Measurements from ENCODE around the gene MYO5B. TPM values are rescaled to one million over a fixed set of nuclear protein-coding genes. Genes with fewer than 3 reads are reported as not detected.
"Not testable (repeated sequence)": the region's sequence is repeated elsewhere in the genome, so short reads cannot be mapped to it uniquely, and the experiment has no call there.

MYO5B gene
- polyA plus RNA-seq, 4 donors: 6.2 to 30.2 (median 28.3) TPM

GRCh38 chr18:49845629-49846360 lies 349.2 kb downstream of the MYO5B start:
- DNase-seq (ENCODE audit: low read depth in 4 of 4, low spot score in 3 of 4): no peak

- DNase-seq (ENCODE audit: low read depth in 4 of 4, low spot score in 3 of 4): no peak
Observed at GRCh38 chr18:49844903-49845302, 350.0 kb downstream of the MYO5B start.

GRCh38 chr18:49843778-49844625 lies 350.9 kb downstream of the MYO5B start:
- no peak for DNase-seq (ENCODE audit: low read depth in 4 of 4, low spot score in 3 of 4)

GRCh38 chr18:49843131-49843530 lies 351.8 kb downstream of the MYO5B start:
- no peak for DNase-seq (ENCODE audit: low read depth in 4 of 4, low spot score in 3 of 4)

GRCh38 chr18:49842656-49843055 lies 352.3 kb downstream of the MYO5B start:
- DNase-seq (ENCODE audit: low read depth in 4 of 4, low spot score in 3 of 4): no peak

GRCh38 chr18:49841236-49842217 lies 353.4 kb downstream of the MYO5B start:
- DNase-seq (ENCODE audit: low read depth in 4 of 4, low spot score in 3 of 4): no peak

- DNase-seq (ENCODE audit: low read depth in 4 of 4, low spot score in 3 of 4): no peak
Observed at GRCh38 chr18:49839012-49839411, 355.9 kb downstream of the MYO5B start.

GRCh38 chr18:49838381-49838780 lies 356.6 kb downstream of the MYO5B start:
- no peak for DNase-seq (ENCODE audit: low read depth in 4 of 4, low spot score in 3 of 4)

- DNase-seq (ENCODE audit: low read depth in 4 of 4, low spot score in 3 of 4): no peak
Observed at GRCh38 chr18:49837889-49838288, 357.1 kb downstream of the MYO5B start.

- DNase-seq (ENCODE audit: low read depth in 4 of 4, low spot score in 3 of 4): not testable (repeated sequence)
Observed at GRCh38 chr18:49837316-49837835, 357.6 kb downstream of the MYO5B start.

GRCh38 chr18:49835405-49835804 lies 359.5 kb downstream of the MYO5B start:
- DNase-seq (ENCODE audit: low read depth in 4 of 4, low spot score in 3 of 4): no peak

- no peak for DNase-seq (ENCODE audit: low read depth in 4 of 4, low spot score in 3 of 4)
Observed at GRCh38 chr18:49834258-49834657, 360.7 kb downstream of the MYO5B start.

GRCh38 chr18:49833814-49834213 lies 361.1 kb downstream of the MYO5B start:
- no peak for DNase-seq (ENCODE audit: low read depth in 4 of 4, low spot score in 3 of 4)

GRCh38 chr18:49832221-49832647 lies 362.7 kb downstream of the MYO5B start:
- DNase-seq (ENCODE audit: low read depth in 4 of 4, low spot score in 3 of 4): no peak

GRCh38 chr18:49827996-49828395 lies 367.0 kb downstream of the MYO5B start:
- no peak for DNase-seq (ENCODE audit: low read depth in 4 of 4, low spot score in 3 of 4)

- no peak for DNase-seq (ENCODE audit: low read depth in 4 of 4, low spot score in 3 of 4)
Observed at GRCh38 chr18:49819823-49820671, 374.9 kb downstream of the MYO5B start.

GRCh38 chr18:49819071-49819662 lies 375.8 kb downstream of the MYO5B start:
- no peak for DNase-seq (ENCODE audit: low read depth in 4 of 4, low spot score in 3 of 4)

- no peak for DNase-seq (ENCODE audit: low read depth in 4 of 4, low spot score in 3 of 4)
Observed at GRCh38 chr18:49817947-49818346, 377.0 kb downstream of the MYO5B start.

- no peak for DNase-seq (ENCODE audit: low read depth in 4 of 4, low spot score in 3 of 4)
Observed at GRCh38 chr18:49815927-49816326, 379.0 kb downstream of the MYO5B start.

All from left renal pelvis (tissue), 4 donors.